Right lobe of liver (tissue), 4 donors: ENCODE measurements around the gene DCUN1D3.

Experiments used
- POLR2A ChIP-seq: fragments of 450-650 bp; IDR thresholded peaks from one replicate; pipeline ENCODE4 v1.6.1; 2017; ENCODE audit warnings: antibody characterized with exemption, mild to moderate bottlenecking
- TF ChIP-seq, protein P1 (sequence below), 4 donors: fragments of 200-600 bp in 3 of 4; fragments of 450-650 bp in 1 of 4; IDR thresholded peaks; one replicate each; pipeline versions ENCODE4 v1.5.1 to v1.8.0; 2016 to 2022; ENCODE audit warnings: antibody characterized with exemption in 4 of 4, mild to moderate bottlenecking in 2 of 4
- donor health status: DM: no; HTN: no; CAD: no.
- donor health status: DM: no; HTN: no; CAD: no.
- donor health status: DM: no; HTN: yes; CAD: no.

DNA sequence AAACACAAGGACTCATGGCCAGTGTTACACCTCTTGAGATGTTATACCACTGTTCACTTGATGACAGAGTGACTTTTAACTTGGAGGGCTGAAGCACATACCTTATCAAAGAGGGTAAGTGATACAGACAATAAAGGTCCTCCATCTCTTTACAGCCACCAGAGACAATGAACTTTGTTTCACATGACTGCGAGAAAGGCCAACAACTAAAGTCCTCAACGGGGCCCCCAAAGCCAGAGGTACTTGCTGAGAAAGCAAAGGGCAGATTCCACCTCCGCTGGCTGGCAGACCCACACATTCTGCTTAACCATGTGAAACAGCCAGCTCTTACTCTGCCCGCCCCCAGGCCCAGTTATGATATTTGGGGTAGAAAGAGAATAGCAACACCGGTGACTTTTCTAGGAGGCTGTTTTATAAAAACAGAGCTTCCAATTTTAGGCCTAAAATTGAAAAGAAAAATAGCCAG lies 21.4 kb downstream of the DCUN1D3 start:
- TF ChIP-seq, protein P1, sequence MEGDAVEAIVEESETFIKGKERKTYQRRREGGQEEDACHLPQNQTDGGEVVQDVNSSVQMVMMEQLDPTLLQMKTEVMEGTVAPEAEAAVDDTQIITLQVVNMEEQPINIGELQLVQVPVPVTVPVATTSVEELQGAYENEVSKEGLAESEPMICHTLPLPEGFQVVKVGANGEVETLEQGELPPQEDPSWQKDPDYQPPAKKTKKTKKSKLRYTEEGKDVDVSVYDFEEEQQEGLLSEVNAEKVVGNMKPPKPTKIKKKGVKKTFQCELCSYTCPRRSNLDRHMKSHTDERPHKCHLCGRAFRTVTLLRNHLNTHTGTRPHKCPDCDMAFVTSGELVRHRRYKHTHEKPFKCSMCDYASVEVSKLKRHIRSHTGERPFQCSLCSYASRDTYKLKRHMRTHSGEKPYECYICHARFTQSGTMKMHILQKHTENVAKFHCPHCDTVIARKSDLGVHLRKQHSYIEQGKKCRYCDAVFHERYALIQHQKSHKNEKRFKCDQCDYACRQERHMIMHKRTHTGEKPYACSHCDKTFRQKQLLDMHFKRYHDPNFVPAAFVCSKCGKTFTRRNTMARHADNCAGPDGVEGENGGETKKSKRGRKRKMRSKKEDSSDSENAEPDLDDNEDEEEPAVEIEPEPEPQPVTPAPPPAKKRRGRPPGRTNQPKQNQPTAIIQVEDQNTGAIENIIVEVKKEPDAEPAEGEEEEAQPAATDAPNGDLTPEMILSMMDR (IDR thresholded peaks at IDR 0.05), result no peak
- TF ChIP-seq POLR2A, result no peak
